CD14-positive monocyte (primary cell): ENCODE results near the gene SEMA3A. TPM values are rescaled to one million over a fixed set of nuclear protein-coding genes. Genes with fewer than 3 reads are reported as not detected.

Experiments
- DNase-seq, 3 donors: peaks; one replicate each; pipeline ENCODE4 v3.0.0-alpha.2; 2011 to 2022
- H2AFZ ChIP-seq: 2 replicates; pipeline ENCODE4 v1.6.0; 2012; ENCODE audit warnings: mild to moderate bottlenecking, low read depth, low read length, inconsistent platforms; ENCODE audit not compliant: insufficient read depth, poor library complexity, severe bottlenecking
- H3K27ac ChIP-seq, 2 donors: 1 replicate in 1 of 2; 2 replicates in 1 of 2; pipeline ENCODE4 v1.5.1; 2012 to 2013; ENCODE audit warnings: low read length in 2 of 2, control low read depth in 1 of 2, inconsistent platforms in 1 of 2, low read depth in 1 of 2, mild to moderate bottlenecking in 1 of 2
- H3K27me3 ChIP-seq, 2 donors: one replicate each; pipeline versions ENCODE4 v1.6.0 to v1.6.1; 2011 to 2013; ENCODE audit warnings: low read length in 2 of 2; ENCODE audit not compliant: control insufficient read depth in 2 of 2, insufficient read depth in 2 of 2
- H3K36me3 ChIP-seq, 2 donors: replicated peaks in 1 of 2; 1 replicate in 1 of 2; 2 replicates in 1 of 2; pipeline versions ENCODE4 v1.5.1 to v1.6.1; 2012 to 2013; ENCODE audit warnings: low read length in 2 of 2, control low read depth in 1 of 2, inconsistent platforms in 1 of 2, mild to moderate bottlenecking in 1 of 2; ENCODE audit not compliant: insufficient read depth in 2 of 2, control insufficient read depth in 1 of 2
- H3K4me1 ChIP-seq, 2 donors: 1 replicate in 1 of 2; 2 replicates in 1 of 2; pipeline versions ENCODE4 v1.5.1 to v1.6.1; 2012 to 2013; ENCODE audit warnings: low read length in 2 of 2, control low read depth in 1 of 2, inconsistent platforms in 1 of 2, mild to moderate bottlenecking in 1 of 2, moderate library complexity in 1 of 2; ENCODE audit not compliant: insufficient read depth in 2 of 2, control insufficient read depth in 1 of 2
- H3K4me2 ChIP-seq: replicated peaks from 2 replicates; pipeline ENCODE3; 2012; ENCODE audit warnings: low read length, moderate library complexity, mild to moderate bottlenecking; ENCODE audit not compliant: poor library complexity, severe bottlenecking; ENCODE audit errors: extremely low read depth
- H3K4me3 ChIP-seq, 3 experiments: fragments of 200-600 bp in 1 of 3; sonication (generic) in 1 of 3; replicated peaks in 1 of 3; 1 replicate in 2 of 3; 2 replicates in 1 of 3; pipeline ENCODE4 v1.5.1; 2011 to 2013; ENCODE audit warnings: low read length in 3 of 3, mild to moderate bottlenecking in 3 of 3, control low read depth in 2 of 3, low read depth in 2 of 3, inconsistent platforms in 1 of 3, moderate library complexity in 1 of 3
- H3K79me2 ChIP-seq: 2 replicates; pipeline ENCODE4 v1.6.0; 2012; ENCODE audit warnings: mild to moderate bottlenecking, control low read depth, inconsistent platforms, low read length, moderate library complexity; ENCODE audit not compliant: insufficient read depth
- H3K9ac ChIP-seq: 2 replicates; pipeline ENCODE4 v1.6.0; 2017; ENCODE audit warnings: low read length, mild to moderate bottlenecking; ENCODE audit not compliant: insufficient read depth, poor library complexity, severe bottlenecking
- H3K9me3 ChIP-seq, 2 donors: replicated peaks in 1 of 2; 1 replicate in 1 of 2; 2 replicates in 1 of 2; pipeline versions ENCODE4 v1.5.1 to v1.6.1; 2012 to 2013; ENCODE audit warnings: low read length in 2 of 2, control low read depth in 1 of 2; ENCODE audit not compliant: control insufficient read depth in 1 of 2, insufficient read depth in 1 of 2
- H4K20me1 ChIP-seq: 2 replicates; pipeline ENCODE4 v1.6.0; 2012; ENCODE audit warnings: mild to moderate bottlenecking, low read length, control low read depth, moderate library complexity; ENCODE audit not compliant: insufficient read depth
- H3K27ac Mint-ChIP-seq, 7 donors: one replicate each; pipeline ENCODE4 v1.8.0; 2020; ENCODE audit warnings: mild to moderate bottlenecking in 7 of 7, mixed read lengths in 7 of 7, moderate library complexity in 6 of 7, inconsistent platforms in 2 of 7
- H3K27me3 Mint-ChIP-seq, 3 donors: one replicate each; pipeline ENCODE4 v1.8.0; 2021 to 2022; ENCODE audit warnings: low read depth in 3 of 3, mild to moderate bottlenecking in 3 of 3, mixed read lengths in 3 of 3, moderate library complexity in 3 of 3, inconsistent platforms in 1 of 3
- H3K36me3 Mint-ChIP-seq, 2 donors: one replicate each; pipeline ENCODE4 v1.8.0; 2020; ENCODE audit warnings: mixed read lengths in 2 of 2, inconsistent platforms in 1 of 2, mild to moderate bottlenecking in 1 of 2
- H3K4me1 Mint-ChIP-seq: one replicate; pipeline ENCODE4 v1.8.0; 2020; ENCODE audit warnings: mild to moderate bottlenecking, mixed read lengths
- H3K4me3 Mint-ChIP-seq, 2 donors: one replicate each; pipeline ENCODE4 v1.8.0; 2020; ENCODE audit warnings: mild to moderate bottlenecking in 2 of 2, mixed read lengths in 2 of 2, moderate library complexity in 1 of 2
- H3K9me3 Mint-ChIP-seq, 7 donors: one replicate each; pipeline ENCODE4 v1.8.0; 2020 to 2022; ENCODE audit warnings: mixed read lengths in 7 of 7, mild to moderate bottlenecking in 6 of 7, moderate library complexity in 6 of 7, inconsistent platforms in 2 of 7
- CTCF ChIP-seq: fragments of 200-600 bp; IDR thresholded peaks from one replicate; pipeline ENCODE4 v1.8.0; 2022; ENCODE audit warnings: antibody characterized with exemption, mild to moderate bottlenecking
- WGBS: methylation state at CpG from one replicate; pipeline ENCODE4 v1.1.5; 2013; ENCODE audit warnings: missing lambda C conversion rate; ENCODE audit not compliant: insufficient coverage; 5-methylcytosine and 5-hydroxymethylcytosine counted together
- intact Hi-C, 2 donors: fragments of 100-400 bp; cut with micrococcal nuclease; formaldehyde crosslinking; loops; one replicate each; pipeline versions ENCODE4 v1.15.0 to v1.15.1; 2023
- polyA plus RNA-seq, 3 donors: library from polyadenylated mRNA; depleted of rRNA in 1 of 3; unstranded in 2 of 3; stranded (reverse) in 1 of 3; fragments of 300-500 nt in 2 of 3; fragments of >200 nt in 1 of 3; fragmentation: Illumina TruSeq in 2 of 3; gene quantifications; 1 replicate in 2 of 3; 2 replicates in 1 of 3; pipeline ENCODE4 v1.2.3, GENCODE V29; 2012 to 2021

SEMA3A gene
- polyA plus RNA-seq, 3 donors: 0.03 TPM; not detected in 2

- Mint-ChIP-seq H3K9me3 (peaks cover 0 to 2% (median 0%) of the 10 kb centered on the region in 7 donors), H3K36me3 (no peaks in the 10 kb centered on the region), H3K27ac (no peak overlapping the region), H3K4me3 (no peak overlapping the region), H3K27me3 (no peaks in the 10 kb centered on the region), H3K4me1 (no peaks in the 10 kb centered on the region)
- Histone ChIP-seq H3K9ac (no peak overlapping the region), H3K4me2 (no peak overlapping the region), H4K20me1 (no peaks in the 10 kb centered on the region), H3K79me2 (no peaks in the 10 kb centered on the region), H3K27ac (no peak overlapping the region), H2AFZ (no peak overlapping the region), H3K4me3 (no peak overlapping the region), H3K27me3 (no peaks in the 10 kb centered on the region), H3K4me1 (no peaks in the 10 kb centered on the region), H3K36me3 (no peaks in the 10 kb centered on the region), H3K9me3 (no peaks in the 10 kb centered on the region)
- DNase-seq: no peak
- TF ChIP-seq CTCF: no peak
- intact Hi-C loops: no loop called here
Observed at GRCh38 chr7:84187087-84187805, 7.3 kb downstream of the SEMA3A start.

GRCh38 chr7:84183741-84184140 lies 10.8 kb downstream of the SEMA3A start:
- no peak overlapping the region for H2AFZ ChIP-seq
- H3K27ac ChIP-seq: no peak overlapping the region
- no peaks in the 10 kb centered on the region for H3K9me3 ChIP-seq
- H4K20me1 ChIP-seq: no peaks in the 10 kb centered on the region
- H3K9me3 Mint-ChIP-seq: peaks cover 0 to 3% (median 0%) of the 10 kb centered on the region in 7 donors
- no peak overlapping the region for H3K4me2 ChIP-seq
- no peak for TF ChIP-seq CTCF
- no peak overlapping the region for H3K9ac ChIP-seq
- H3K27me3 ChIP-seq: no peaks in the 10 kb centered on the region
- no peaks in the 10 kb centered on the region for H3K27me3 Mint-ChIP-seq
- no peaks in the 10 kb centered on the region for H3K4me1 Mint-ChIP-seq
- H3K36me3 Mint-ChIP-seq: no peaks in the 10 kb centered on the region
- no peaks in the 10 kb centered on the region for H3K4me1 ChIP-seq
- no peak overlapping the region for H3K27ac Mint-ChIP-seq
- no peaks in the 10 kb centered on the region for H3K79me2 ChIP-seq
- no CpG with 5 or more reads among the region's 1 CpG for WGBS
- intact Hi-C loops: no loop called here
- no peaks in the 10 kb centered on the region for H3K36me3 ChIP-seq
- no peak for DNase-seq
- no peak overlapping the region for H3K4me3 ChIP-seq
- no peak overlapping the region for H3K4me3 Mint-ChIP-seq
